ENCODE measurements around the gene SLC1A5.

DNA sequence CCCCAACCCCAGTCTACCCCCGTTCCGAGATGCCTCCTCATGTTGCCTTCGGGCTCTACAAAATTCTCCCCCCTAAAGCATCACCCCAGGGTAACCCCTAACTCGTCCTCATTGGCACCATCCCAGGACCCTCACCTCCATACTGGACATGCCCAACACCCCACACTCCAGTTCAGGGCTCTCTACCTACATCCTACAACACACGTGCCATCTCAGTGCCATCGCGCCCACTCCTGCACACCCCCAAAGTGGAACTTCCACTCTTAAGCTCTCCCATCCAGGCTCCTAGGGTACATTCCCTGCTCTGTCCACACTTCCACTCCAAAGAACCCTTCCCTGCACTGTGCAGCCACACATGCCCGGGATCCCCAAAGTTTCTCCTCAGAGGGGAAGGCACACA, 43.4 kb downstream of the SLC1A5 start:
- TF ChIP-seq, protein P1, sequence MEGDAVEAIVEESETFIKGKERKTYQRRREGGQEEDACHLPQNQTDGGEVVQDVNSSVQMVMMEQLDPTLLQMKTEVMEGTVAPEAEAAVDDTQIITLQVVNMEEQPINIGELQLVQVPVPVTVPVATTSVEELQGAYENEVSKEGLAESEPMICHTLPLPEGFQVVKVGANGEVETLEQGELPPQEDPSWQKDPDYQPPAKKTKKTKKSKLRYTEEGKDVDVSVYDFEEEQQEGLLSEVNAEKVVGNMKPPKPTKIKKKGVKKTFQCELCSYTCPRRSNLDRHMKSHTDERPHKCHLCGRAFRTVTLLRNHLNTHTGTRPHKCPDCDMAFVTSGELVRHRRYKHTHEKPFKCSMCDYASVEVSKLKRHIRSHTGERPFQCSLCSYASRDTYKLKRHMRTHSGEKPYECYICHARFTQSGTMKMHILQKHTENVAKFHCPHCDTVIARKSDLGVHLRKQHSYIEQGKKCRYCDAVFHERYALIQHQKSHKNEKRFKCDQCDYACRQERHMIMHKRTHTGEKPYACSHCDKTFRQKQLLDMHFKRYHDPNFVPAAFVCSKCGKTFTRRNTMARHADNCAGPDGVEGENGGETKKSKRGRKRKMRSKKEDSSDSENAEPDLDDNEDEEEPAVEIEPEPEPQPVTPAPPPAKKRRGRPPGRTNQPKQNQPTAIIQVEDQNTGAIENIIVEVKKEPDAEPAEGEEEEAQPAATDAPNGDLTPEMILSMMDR (IDR thresholded peaks at IDR 0.05): no peak
- no peak for TF ChIP-seq POLR2A (IDR thresholded peaks at IDR 0.05)

Data from uterus (tissue), 2 donors.